Panc1 (cell line): ENCODE measurements around the gene RTP5. TPM values are rescaled to one million over a fixed set of nuclear protein-coding genes. Genes with fewer than 3 reads are reported as not detected.

Source experiments
- ATAC-seq: fragments of 200-7000 bp; cut with Tn5 transposase; 2 replicates; pipeline ENCODE4 v1.9.1; 2020; ENCODE audit warnings: mild to moderate bottlenecking, moderate library complexity
- BruUV-seq: library from RNA; stranded (reverse); fragments of 400-500 nt; replicated peaks from 2 replicates; lab custom pipeline; 2021; lab: Mats Ljungman, UMichigan
- CTCF ChIA-PET: fragments of 300-600 bp; sonication (Branson Sonifier 250); formaldehyde crosslinking; loops from one replicate; lab custom pipeline; 2022; ENCODE audit warnings: antibody characterized with exemption; lab: Charles Lee
- POLR2A ChIA-PET: fragments of 300-600 bp; sonication (Branson Sonifier 250); formaldehyde crosslinking; loops from one replicate; lab custom pipeline; 2022; ENCODE audit warnings: antibody characterized with exemption; lab: Charles Lee
- DNase-seq: peaks from one replicate; pipeline ENCODE4 v3.0.0-alpha.2; 2010; ENCODE audit warnings: low read depth, low spot score
- H3K27ac ChIP-seq: 2 replicates; pipeline ENCODE4 v1.5.1; 2011; ENCODE audit warnings: mild to moderate bottlenecking, low read length, inconsistent platforms
- H3K27me3 ChIP-seq: fragments of 200-500 bp; sonication (Bioruptor generic); 2 replicates; pipeline ENCODE4 v1.6.0; 2014; ENCODE audit warnings: low read length, inconsistent platforms; ENCODE audit not compliant: control insufficient read depth, insufficient read depth
- H3K36me3 ChIP-seq: fragments of 200-500 bp; sonication (Bioruptor generic); 2 replicates; pipeline ENCODE4 v1.5.1; 2014; ENCODE audit warnings: inconsistent platforms, mild to moderate bottlenecking, low read length, moderate library complexity; ENCODE audit not compliant: control insufficient read depth, insufficient read depth
- H3K4me1 ChIP-seq: 2 replicates; pipeline ENCODE4 v1.5.1; 2011; ENCODE audit warnings: inconsistent platforms, mild to moderate bottlenecking, low read length, moderate library complexity; ENCODE audit not compliant: control insufficient read depth, insufficient read depth
- H3K4me3 ChIP-seq, 2 experiments: 2 replicates each; pipeline ENCODE4 v1.5.1; 2011 to 2012; ENCODE audit warnings: low read depth in 2 of 2, low read length in 2 of 2, mild to moderate bottlenecking in 2 of 2, inconsistent platforms in 1 of 2, moderate library complexity in 1 of 2
- H3K9me3 ChIP-seq: fragments of 200-500 bp; sonication (Bioruptor generic); 2 replicates; pipeline ENCODE4 v1.5.1; 2014; ENCODE audit warnings: low read depth, mild to moderate bottlenecking, inconsistent platforms, low read length, moderate library complexity; ENCODE audit not compliant: control insufficient read depth, insufficient read depth
- POLR2AphosphoS5 ChIP-seq: IDR thresholded peaks from 2 replicates; pipeline ENCODE4 v1.6.1; 2012; ENCODE audit warnings: mild to moderate bottlenecking, low read depth, low read length, moderate library complexity
- SIN3A ChIP-seq: IDR thresholded peaks from 2 replicates; pipeline ENCODE4 v1.6.1; 2012; ENCODE audit warnings: low read depth, mild to moderate bottlenecking, low read length, moderate library complexity, borderline replicate concordance; ENCODE audit not compliant: insufficient read depth
- TCF7L2 ChIP-seq: IDR thresholded peaks from 2 replicates; pipeline ENCODE4 v1.6.1; 2011; ENCODE audit warnings: mild to moderate bottlenecking, low read depth, low read length, inconsistent platforms
- in situ Hi-C: cut with HindIII; loops from 2 replicates; pipeline ENCODE4 v1.10.0; 2016; ENCODE audit warnings: low sequenced_read_pairs, low pct_unique_long_range_greater_than_20kb
- intact Hi-C: fragments of 100-400 bp; cut with micrococcal nuclease; formaldehyde crosslinking; loops from one replicate; pipeline ENCODE4 v1.10.0; 2022; ENCODE audit not compliant: unreplicated experiment
- total RNA-seq: library from RNA; stranded (reverse); gene quantifications from one replicate; pipeline ENCODE4 v1.2.1, GENCODE V29; 2021; ENCODE audit not compliant: unreplicated experiment
- TF ChIP-seq, protein P1 (sequence below): fragments of 450-650 bp; IDR thresholded peaks from 2 replicates; pipeline ENCODE4 v1.5.1; 2017; ENCODE audit warnings: mild to moderate bottlenecking
- TF ChIP-seq, protein P2 (sequence below), 2 experiments: IDR thresholded peaks; 2 replicates each; pipeline ENCODE4 v1.6.1; 2011 to 2012; ENCODE audit warnings: low read depth in 2 of 2, control low read depth in 1 of 2, low read length in 1 of 2, mild to moderate bottlenecking in 1 of 2, moderate library complexity in 1 of 2; ENCODE audit not compliant: insufficient read depth in 1 of 2

RTP5 gene
- total RNA-seq, 1 experiment from 2014 or later = not detected

DNA sequence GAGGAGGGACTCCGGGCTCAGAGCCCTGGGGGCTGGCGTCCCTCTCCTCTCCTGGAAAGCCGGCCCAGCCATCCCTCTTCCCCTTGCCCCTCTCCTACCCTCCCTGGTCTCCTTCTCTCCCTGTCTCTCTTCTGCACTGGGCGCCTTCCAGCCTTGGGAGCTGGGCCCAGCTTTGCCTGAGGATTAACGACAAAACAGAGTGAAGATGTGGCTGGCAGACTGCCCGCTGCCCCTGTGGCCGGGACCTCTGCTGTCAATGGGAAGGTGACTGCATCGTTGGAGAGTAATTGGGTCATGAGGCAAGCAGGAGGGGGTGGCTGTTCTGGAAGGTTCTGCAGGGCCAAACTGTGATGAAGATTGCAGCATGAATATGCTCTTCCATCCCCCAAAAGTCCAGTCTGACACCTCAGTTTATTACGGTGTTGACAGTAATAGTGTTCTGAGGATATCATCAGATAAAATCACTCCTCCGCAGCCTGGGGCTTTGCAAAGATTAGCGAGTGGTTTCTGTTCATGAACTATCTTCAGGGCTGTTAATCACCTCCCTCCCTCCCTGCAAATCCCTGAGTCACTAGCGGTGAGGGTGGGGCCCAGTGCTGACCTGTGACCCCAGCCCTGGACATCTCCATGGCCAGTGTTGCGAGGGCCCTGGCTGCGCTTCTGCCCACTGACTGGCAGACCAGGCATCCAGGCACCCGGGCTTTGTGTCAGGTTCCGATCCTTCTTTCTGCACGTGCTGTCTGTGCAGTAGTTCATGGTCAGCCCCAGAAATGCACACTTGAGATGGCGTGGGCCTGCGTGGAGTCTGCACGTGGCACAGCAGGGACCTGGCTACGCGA, 23.0 kb downstream of the RTP5 start:
- ChIA-PET POLR2A (no interaction called here), CTCF (no interaction called here)
- peak overlapping the region; percentile 63 for H3K27ac ChIP-seq
- no peaks in the 10 kb centered on the region for H3K36me3 ChIP-seq
- in situ Hi-C loops (no loop called here), intact Hi-C loops (no loop called here)
- no peak overlapping the region for H3K4me3 ChIP-seq
- peaks cover 38% of the 10 kb centered on the region for H3K4me1 ChIP-seq
- BruUV-seq = no TSS peak
- H3K9me3 ChIP-seq = no peaks in the 10 kb centered on the region
- TF ChIP-seq, protein P1, sequence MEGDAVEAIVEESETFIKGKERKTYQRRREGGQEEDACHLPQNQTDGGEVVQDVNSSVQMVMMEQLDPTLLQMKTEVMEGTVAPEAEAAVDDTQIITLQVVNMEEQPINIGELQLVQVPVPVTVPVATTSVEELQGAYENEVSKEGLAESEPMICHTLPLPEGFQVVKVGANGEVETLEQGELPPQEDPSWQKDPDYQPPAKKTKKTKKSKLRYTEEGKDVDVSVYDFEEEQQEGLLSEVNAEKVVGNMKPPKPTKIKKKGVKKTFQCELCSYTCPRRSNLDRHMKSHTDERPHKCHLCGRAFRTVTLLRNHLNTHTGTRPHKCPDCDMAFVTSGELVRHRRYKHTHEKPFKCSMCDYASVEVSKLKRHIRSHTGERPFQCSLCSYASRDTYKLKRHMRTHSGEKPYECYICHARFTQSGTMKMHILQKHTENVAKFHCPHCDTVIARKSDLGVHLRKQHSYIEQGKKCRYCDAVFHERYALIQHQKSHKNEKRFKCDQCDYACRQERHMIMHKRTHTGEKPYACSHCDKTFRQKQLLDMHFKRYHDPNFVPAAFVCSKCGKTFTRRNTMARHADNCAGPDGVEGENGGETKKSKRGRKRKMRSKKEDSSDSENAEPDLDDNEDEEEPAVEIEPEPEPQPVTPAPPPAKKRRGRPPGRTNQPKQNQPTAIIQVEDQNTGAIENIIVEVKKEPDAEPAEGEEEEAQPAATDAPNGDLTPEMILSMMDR = no peak
- TF ChIP-seq, protein P2, sequence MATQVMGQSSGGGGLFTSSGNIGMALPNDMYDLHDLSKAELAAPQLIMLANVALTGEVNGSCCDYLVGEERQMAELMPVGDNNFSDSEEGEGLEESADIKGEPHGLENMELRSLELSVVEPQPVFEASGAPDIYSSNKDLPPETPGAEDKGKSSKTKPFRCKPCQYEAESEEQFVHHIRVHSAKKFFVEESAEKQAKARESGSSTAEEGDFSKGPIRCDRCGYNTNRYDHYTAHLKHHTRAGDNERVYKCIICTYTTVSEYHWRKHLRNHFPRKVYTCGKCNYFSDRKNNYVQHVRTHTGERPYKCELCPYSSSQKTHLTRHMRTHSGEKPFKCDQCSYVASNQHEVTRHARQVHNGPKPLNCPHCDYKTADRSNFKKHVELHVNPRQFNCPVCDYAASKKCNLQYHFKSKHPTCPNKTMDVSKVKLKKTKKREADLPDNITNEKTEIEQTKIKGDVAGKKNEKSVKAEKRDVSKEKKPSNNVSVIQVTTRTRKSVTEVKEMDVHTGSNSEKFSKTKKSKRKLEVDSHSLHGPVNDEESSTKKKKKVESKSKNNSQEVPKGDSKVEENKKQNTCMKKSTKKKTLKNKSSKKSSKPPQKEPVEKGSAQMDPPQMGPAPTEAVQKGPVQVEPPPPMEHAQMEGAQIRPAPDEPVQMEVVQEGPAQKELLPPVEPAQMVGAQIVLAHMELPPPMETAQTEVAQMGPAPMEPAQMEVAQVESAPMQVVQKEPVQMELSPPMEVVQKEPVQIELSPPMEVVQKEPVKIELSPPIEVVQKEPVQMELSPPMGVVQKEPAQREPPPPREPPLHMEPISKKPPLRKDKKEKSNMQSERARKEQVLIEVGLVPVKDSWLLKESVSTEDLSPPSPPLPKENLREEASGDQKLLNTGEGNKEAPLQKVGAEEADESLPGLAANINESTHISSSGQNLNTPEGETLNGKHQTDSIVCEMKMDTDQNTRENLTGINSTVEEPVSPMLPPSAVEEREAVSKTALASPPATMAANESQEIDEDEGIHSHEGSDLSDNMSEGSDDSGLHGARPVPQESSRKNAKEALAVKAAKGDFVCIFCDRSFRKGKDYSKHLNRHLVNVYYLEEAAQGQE (IDR thresholded peaks at IDR 0.05; ENCODE audit: insufficient read depth in 1 of 2, low read depth in 2 of 2, low read length in 1 of 2) = no peak
- TF ChIP-seq TCF7L2 (no peak), POLR2AphosphoS5 (no peak), SIN3A (no peak)
- DNase-seq (no peak), ATAC-seq (peak; percentile 35)
- no peaks in the 10 kb centered on the region for H3K27me3 ChIP-seq

DNA sequence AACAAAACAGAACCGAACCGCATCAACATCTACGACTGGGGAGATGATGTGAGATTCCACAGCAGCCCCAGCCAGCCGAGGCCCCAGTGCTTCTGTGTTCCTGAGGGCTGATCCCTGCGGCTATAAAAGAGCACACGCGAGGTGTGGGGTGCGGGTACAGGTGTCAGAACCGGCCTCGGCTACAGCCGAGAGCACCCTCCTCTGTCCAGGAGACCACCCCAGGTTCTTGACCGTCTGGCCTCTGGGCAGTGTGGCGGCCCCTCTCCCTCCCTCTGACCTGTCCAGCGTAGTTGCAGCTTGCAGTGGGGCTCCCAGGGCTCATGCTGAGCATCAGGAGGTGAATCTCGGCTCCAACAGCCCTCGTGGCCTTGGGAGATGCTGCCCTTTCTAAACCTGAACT, 23.7 kb downstream of the RTP5 start:
- in situ Hi-C loops = no loop called here
- no peak overlapping the region for H3K4me3 ChIP-seq
- DNase-seq (no peak), ATAC-seq (no peak)
- ChIA-PET CTCF (no interaction called here), POLR2A (no interaction called here)
- no peaks in the 10 kb centered on the region for H3K9me3 ChIP-seq
- TF ChIP-seq, protein P1 = no peak
- TF ChIP-seq TCF7L2 (no peak), POLR2AphosphoS5 (no peak), SIN3A (no peak)
- TF ChIP-seq, protein P2 (IDR thresholded peaks at IDR 0.05; ENCODE audit: insufficient read depth in 1 of 2, low read depth in 2 of 2, low read length in 1 of 2) = no peak
- intact Hi-C loops = no loop called here
- no peaks in the 10 kb centered on the region for H3K36me3 ChIP-seq
- H3K4me1 ChIP-seq = peaks cover 38% of the 10 kb centered on the region
- no TSS peak for BruUV-seq
- no peaks in the 10 kb centered on the region for H3K27me3 ChIP-seq
- H3K27ac ChIP-seq = peak overlapping the region; percentile 63
